ENCODE results near the gene ATF5. TPM values are rescaled to one million over a fixed set of nuclear protein-coding genes. Genes with fewer than 3 reads are reported as not detected.

ATF5 gene
- total and polyA plus RNA-seq, 2 of the 8 experiments (the other 6 are each of a cell fraction or from before 2014, with no cell fraction given), result 6.2 to 13.1 TPM

GRCh38 chr19:49933643-49934042, 4.6 kb downstream of the ATF5 start:
- no peak overlapping the region for H4K91ac ChIP-seq (replicated peaks; ENCODE audit: insufficient read length, low read length)
- no peak overlapping the region for H3K4ac ChIP-seq (replicated peaks; ENCODE audit: insufficient read length, low read depth, low read length)
- no peak overlapping the region for H2BK20ac ChIP-seq (ENCODE audit: low read length)
- no peak overlapping the region for H2AFZ ChIP-seq (ENCODE audit: low read length)
- no peak for DNase-seq (ENCODE audit: low read depth in 1 of 2, low spot score in 2 of 2)
- no peak overlapping the region for H3K18ac ChIP-seq (ENCODE audit: extremely low read depth, low read length)
- 0 out of 2 replicates have a peak overlapping the region, but pooled peaks have one; percentile 75 for H2AK5ac ChIP-seq (ENCODE audit: low read depth, low read length)
- H3K36me3 ChIP-seq (ENCODE audit: control insufficient read depth in 2 of 4, insufficient read depth in 4 of 4, low read length in 3 of 4), result no peaks in the 10 kb centered on the region
- ChIA-PET CTCF (ENCODE audit: partially characterized antibody) (interaction anchor here (0.8 to 1.6 kb wide), 3 partner anchors 13 to 53 kb away, joined by 3 to 14 read pairs (median 4); no protein-coding TSS in a partner anchor), POLR2A (ENCODE audit: partially characterized antibody) (interaction anchor here (0.8 to 4.1 kb wide), 9 partner anchors 9 to 167 kb away, joined by 3 to 36 read pairs (median 5); no protein-coding TSS in a partner anchor)
- no peak overlapping the region for H2BK15ac ChIP-seq (ENCODE audit: low read length)
- no peak overlapping the region for H2BK120ac ChIP-seq (replicated peaks; ENCODE audit: low read depth, low read length)
- H3K4me3 ChIP-seq (ENCODE audit: extremely low read depth in 1 of 4, insufficient read depth in 2 of 4, low read depth in 3 of 4, low read length in 4 of 4), result no peak overlapping the region
- H4K8ac ChIP-seq (ENCODE audit: extremely low read depth, insufficient read depth, low read length), result no peak overlapping the region
- peaks cover 1 to 6% of the 10 kb centered on the region in 2 experiments for H3K79me2 ChIP-seq (ENCODE audit: control insufficient read depth in 1 of 2, insufficient read depth in 2 of 2, low read length in 2 of 2)
- no peaks in the 10 kb centered on the region for H3K27me3 ChIP-seq (replicated peaks in 1 of 4; ENCODE audit: control insufficient read depth in 3 of 4, extremely low read depth in 1 of 4, insufficient read depth in 3 of 4, low read length in 3 of 4)
- peaks cover 0 to 2% (median 0%) of the 10 kb centered on the region in 4 experiments; a peak in 2 of 7 replicates for H3K4me1 ChIP-seq (replicated peaks in 1 of 4; ENCODE audit: control insufficient read depth in 3 of 4, insufficient read depth in 4 of 4, low read length in 3 of 4)
- H3K27ac ChIP-seq (ENCODE audit: low read depth, low read length), result no peak overlapping the region
- 81% methylated on average over 8 of the region's 8 CpGs; no CpG with 5 or more reads in 1 of the 2 experiments for WGBS, 2 experiments (ENCODE audit: extremely low coverage in 1 of 2, insufficient coverage in 1 of 2, insufficient read length in 1 of 2, insufficient replicate concordance in 2 of 2, low coverage in 1 of 2, low lambda C conversion rate in 2 of 2, missing lambda C conversion rate in 1 of 2)
- peaks cover 2% of the 10 kb centered on the region; the same call in 1 of the 2 replicates for H3K79me1 ChIP-seq (ENCODE audit: low read depth, low read length)
- no peak overlapping the region for H3K14ac ChIP-seq (ENCODE audit: insufficient read length)
- no peak overlapping the region for H2BK12ac ChIP-seq (ENCODE audit: low read depth, low read length)
- H3K23ac ChIP-seq (ENCODE audit: insufficient read length), result no peak overlapping the region
- no peak overlapping the region for H4K5ac ChIP-seq (ENCODE audit: insufficient read length, low read depth, low read length)
- no peaks in the 10 kb centered on the region for H3K9me3 ChIP-seq (ENCODE audit: insufficient read depth in 2 of 2, low read depth in 1 of 2, low read length in 1 of 2)
- H3K9ac ChIP-seq (replicated peaks in 1 of 4; ENCODE audit: extremely low read depth in 1 of 4, low read depth in 3 of 4, low read length in 3 of 4), result no peak overlapping the region
- H3K23me2 ChIP-seq (ENCODE audit: low read depth, low read length), result peaks cover 5% of the 10 kb centered on the region
- H3K56ac ChIP-seq (replicated peaks; ENCODE audit: insufficient read length, low read depth, low read length), result no peak overlapping the region
- H2BK5ac ChIP-seq (ENCODE audit: low read depth, low read length), result no peak overlapping the region
- no peak for FAIRE-seq
- H3K4me2 ChIP-seq (ENCODE audit: insufficient read depth in 1 of 2, low read depth in 2 of 2, low read length in 2 of 2), result no peak overlapping the region
- no peaks in the 10 kb centered on the region for H4K20me1 ChIP-seq (replicated peaks in 1 of 2; ENCODE audit: control insufficient read depth in 1 of 2, insufficient read depth in 2 of 2, low read length in 2 of 2)
- no peak for TF ChIP-seq RNF2 (IDR thresholded peaks at IDR 0.05; ENCODE audit: borderline replicate concordance, low read depth, low read length, missing control alignments, poor library complexity, severe bottlenecking)
- no peak for TF ChIP-seq USF2 (IDR thresholded peaks at IDR 0.05; ENCODE audit: low read length)
- TF ChIP-seq PHF8 (conservative IDR thresholded peaks at IDR 0.05; ENCODE audit: low read depth, low read length), result no peak
- TF ChIP-seq, protein P1, sequence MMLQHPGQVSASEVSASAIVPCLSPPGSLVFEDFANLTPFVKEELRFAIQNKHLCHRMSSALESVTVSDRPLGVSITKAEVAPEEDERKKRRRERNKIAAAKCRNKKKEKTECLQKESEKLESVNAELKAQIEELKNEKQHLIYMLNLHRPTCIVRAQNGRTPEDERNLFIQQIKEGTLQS (IDR thresholded peaks at IDR 0.05; ENCODE audit: insufficient read depth, low read depth, low read length), result no peak
- no peak for TF ChIP-seq FOSL1 (IDR thresholded peaks at IDR 0.05; ENCODE audit: insufficient read depth, low read depth, low read length)
- no peak for TF ChIP-seq RBBP5 (IDR thresholded peaks at IDR 0.05; ENCODE audit: borderline replicate concordance, low read depth, low read length)
- no peak for TF ChIP-seq BRCA1 (IDR thresholded peaks at IDR 0.05; ENCODE audit: low read depth, low read length)
- no peak for TF ChIP-seq CTCF (IDR thresholded peaks at IDR 0.05; ENCODE audit: control extremely low read depth in 1 of 3, insufficient read depth in 1 of 3, low read depth in 1 of 3, low read length in 3 of 3)

All from H1 (cell line).